Fibroblast of skin of back (primary cell): ENCODE measurements around the gene ROPN1L.
"Not testable (repeated sequence)": the region's sequence is repeated elsewhere in the genome, so short reads cannot be mapped to it uniquely, and the experiment has no call there.

Experiments
- DNase-seq: peaks from one replicate; pipeline ENCODE4 v3.0.0-alpha.2; 2013

Gene ROPN1L

DNA sequence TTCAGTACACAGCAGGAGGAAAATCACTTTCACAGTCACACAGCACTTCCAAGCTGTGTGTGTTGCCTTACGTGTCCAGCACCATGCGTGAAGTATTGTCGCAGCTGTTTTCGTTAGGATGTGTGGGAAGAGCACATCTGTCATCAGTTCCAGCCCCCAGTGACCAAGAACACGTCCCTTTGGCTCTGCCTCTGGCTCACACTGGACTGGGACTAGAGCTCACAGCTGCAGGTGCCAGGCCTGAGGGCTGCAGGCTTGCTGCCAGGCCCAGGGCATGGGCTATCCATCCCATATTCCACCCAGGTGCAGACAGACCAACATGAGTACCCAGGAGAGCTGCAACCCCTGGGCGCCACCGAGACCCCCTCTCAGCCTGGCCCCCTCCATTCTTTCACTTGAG lies 61.6 kb downstream of the ROPN1L start:
- no peak for DNase-seq

- no peak for DNase-seq
These were observed 62.5 kb downstream of the ROPN1L start for GRCh38 chr5:10503997-10504793.

- DNase-seq, result no peak
These were observed 63.9 kb downstream of the ROPN1L start for GRCh38 chr5:10505517-10506095.

DNA sequence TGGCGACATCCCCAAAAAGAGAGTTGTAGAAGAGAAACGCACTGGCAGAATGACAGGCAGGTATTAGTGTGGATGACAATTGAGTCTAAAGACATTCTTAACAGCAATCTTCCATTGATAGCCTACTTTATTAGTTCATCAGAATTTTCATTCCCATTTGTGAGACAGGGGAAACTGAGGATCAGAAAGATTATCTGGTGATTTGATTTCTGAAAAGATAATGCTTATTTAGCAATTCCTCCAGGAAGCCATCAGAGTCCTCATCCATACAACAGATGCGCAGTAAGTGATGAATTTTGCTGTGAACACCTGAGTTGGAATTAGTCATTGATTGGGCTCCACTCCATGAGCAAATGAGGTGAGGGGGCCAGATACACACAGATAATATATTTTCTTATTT lies 64.9 kb downstream of the ROPN1L start:
- DNase-seq, result no peak

- no peak for DNase-seq
These were observed 66.0 kb downstream of the ROPN1L start for GRCh38 chr5:10507575-10508096.

DNA sequence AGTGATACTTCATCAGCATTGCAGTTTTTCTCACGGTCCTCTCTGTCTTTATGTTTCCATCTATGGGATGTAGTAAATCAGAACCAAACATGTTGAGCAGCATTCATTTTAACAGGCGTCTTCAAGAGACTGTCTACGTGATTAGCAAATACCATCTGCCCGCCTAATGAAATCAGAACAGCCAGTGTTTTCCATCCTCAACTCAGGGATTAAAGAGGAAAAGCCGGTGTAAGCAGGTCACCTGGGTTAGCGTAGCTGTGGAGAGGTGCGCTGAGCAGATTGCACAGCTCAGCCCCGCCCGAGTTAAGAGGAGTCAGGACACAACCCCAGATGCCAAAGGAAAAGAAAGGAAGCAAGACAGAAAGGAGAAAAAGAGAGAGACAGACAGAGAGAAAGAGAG lies 67.9 kb downstream of the ROPN1L start:
- DNase-seq, result no peak

DNA sequence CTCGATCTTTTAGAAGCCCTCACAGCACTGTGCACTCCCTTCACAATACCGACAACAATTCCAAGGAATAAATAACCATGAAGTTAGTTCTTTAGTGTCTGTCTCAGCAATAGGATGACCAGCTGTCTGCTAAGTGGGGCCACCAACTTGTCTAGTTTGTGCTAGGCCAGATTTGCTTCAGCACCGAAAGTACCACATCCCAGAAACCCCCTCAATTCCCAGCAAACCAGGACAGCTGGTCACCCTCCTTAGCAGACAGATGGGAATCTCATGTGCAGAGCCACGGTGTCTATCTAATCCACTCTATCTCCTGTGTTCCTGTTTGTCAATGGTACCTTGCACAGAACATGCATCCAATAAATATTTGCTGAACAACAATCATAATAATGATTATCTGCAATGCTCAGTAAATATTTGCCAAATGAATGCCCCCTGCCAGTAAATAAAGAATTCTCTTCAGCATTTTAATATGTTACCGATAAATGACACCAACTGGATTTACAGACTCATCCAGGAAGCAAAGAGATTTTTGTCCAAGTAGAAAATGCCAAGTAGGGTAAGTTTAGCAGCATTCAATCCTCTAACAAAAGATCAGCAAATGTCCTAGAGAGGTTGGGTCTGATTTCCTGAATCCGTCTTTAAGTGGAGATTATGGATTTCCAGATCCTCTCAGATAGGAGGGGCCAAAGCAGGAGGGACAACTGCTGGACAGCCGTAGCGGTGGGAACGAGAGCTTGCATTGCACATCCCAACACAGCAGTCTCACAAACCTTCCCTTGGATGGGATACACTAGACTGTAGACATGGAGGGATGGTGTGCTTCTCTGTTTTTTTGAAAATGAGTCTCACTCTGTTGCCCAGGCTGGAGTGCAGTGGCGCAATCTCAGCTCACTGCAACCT lies 70.3 kb downstream of the ROPN1L start:
- no peak for DNase-seq

- peak; percentile 90 for DNase-seq
These were observed 72.1 kb downstream of the ROPN1L start for GRCh38 chr5:10513501-10514442.

DNA sequence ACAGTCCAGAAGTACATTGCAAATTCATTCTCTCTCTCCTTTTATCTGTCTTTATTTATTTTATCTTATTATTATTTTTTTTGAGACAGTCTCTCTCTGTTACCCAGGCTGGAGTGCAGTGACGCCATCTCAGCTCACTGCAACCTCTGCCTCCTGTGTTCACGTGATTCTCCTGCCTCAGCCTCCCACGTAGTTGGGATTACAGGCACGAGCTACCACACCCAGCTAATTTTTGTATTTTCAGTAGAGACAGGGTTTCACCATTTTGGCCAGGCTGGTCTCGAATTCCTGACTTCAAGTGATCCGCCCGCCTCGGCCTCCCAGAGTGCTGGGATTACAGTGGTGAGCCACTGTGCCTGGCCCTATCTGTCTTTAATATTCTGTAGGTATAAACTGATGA lies 72.9 kb downstream of the ROPN1L start:
- not testable (repeated sequence) for DNase-seq
